Astrocyte of the spinal cord (primary cell): ENCODE results near the gene FRMD4A.

Experiments
- DNase-seq: peaks from one replicate; pipeline ENCODE4 v3.0.0; 2011; ENCODE audit warnings: low read depth, low spot score
- H3K4me3 ChIP-seq: 2 replicates; pipeline ENCODE4 v1.5.1; 2011; ENCODE audit warnings: low read depth, mild to moderate bottlenecking, low read length, moderate library complexity
- in situ Hi-C: cut with HindIII; loops from 2 replicates; pipeline ENCODE4 v1.10.0; 2017; ENCODE audit warnings: low sequenced_read_pairs
- TF ChIP-seq, protein P1 (sequence below): IDR thresholded peaks from 2 replicates; pipeline ENCODE4 v1.5.1; 2012; ENCODE audit warnings: low read depth, mild to moderate bottlenecking, low read length, inconsistent platforms

Gene FRMD4A

DNA sequence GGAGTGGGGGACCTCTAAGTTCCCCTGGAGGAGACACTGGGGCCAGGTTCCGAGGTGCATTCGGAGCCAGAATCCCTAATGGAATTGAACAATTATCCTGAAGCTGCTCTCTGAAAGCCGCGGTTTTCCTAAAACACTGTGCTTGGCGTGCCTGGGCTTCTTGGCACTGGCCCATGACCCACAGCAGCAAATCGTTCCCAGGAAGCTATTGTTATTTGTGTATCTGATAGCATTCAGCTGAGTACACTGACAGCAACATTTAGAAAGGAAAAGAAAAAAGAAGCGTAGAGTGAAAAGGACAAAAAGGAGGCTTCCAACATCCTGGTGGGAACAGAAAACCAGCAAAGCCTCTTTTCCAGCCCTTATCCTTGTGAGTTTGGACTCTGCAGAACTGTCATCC is 339.8 kb downstream of the FRMD4A start:
- TF ChIP-seq, protein P1, sequence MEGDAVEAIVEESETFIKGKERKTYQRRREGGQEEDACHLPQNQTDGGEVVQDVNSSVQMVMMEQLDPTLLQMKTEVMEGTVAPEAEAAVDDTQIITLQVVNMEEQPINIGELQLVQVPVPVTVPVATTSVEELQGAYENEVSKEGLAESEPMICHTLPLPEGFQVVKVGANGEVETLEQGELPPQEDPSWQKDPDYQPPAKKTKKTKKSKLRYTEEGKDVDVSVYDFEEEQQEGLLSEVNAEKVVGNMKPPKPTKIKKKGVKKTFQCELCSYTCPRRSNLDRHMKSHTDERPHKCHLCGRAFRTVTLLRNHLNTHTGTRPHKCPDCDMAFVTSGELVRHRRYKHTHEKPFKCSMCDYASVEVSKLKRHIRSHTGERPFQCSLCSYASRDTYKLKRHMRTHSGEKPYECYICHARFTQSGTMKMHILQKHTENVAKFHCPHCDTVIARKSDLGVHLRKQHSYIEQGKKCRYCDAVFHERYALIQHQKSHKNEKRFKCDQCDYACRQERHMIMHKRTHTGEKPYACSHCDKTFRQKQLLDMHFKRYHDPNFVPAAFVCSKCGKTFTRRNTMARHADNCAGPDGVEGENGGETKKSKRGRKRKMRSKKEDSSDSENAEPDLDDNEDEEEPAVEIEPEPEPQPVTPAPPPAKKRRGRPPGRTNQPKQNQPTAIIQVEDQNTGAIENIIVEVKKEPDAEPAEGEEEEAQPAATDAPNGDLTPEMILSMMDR: no peak
- no peak overlapping the region for H3K4me3 ChIP-seq
- in situ Hi-C loops: no loop called here
- peak; percentile 62 for DNase-seq

DNA sequence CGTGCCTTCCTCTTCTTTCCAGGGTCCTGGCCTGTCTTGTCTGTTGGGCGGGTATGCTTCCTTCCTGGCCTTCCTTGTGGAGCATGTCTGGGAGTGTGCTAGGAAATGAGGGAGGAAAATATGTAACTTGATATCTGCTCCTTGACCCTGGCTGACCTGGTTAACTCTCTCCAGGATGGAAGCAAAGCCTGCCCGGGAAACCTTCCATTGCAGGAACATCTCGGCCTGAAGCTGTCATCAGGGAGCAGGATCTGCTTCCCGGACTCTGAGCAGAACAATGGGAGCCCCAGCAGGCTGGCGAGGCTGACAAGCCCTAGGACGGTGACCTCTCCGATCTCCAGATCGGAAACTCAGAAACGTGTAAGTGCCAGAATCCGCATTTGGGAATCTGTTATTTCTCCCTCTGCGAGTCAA is 340.3 kb downstream of the FRMD4A start:
- in situ Hi-C loops: no loop called here
- H3K4me3 ChIP-seq: no peak overlapping the region
- TF ChIP-seq, protein P1: no peak
- no peak for DNase-seq

DNA sequence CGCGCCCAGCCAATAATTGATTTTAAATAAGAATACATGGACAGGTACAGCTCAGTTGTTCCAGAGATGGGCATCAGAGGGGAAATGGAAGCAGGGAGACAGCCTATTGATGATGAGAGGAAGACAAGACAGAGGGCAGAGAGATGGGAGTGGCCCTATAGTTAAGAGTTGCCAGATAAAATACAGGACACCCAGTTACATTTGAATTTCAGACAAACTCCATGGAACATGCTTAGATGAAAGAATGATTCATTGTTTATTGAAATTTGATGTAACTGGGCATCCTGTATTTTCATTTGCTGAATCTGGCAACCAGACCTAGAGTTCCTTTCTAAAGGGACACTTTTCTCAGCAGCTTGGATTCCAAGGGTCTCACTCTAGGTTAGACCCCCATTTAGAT is 341.1 kb downstream of the FRMD4A start:
- no peak overlapping the region for H3K4me3 ChIP-seq
- no peak for DNase-seq
- in situ Hi-C loops: no loop called here
- TF ChIP-seq, protein P1: no peak

DNA sequence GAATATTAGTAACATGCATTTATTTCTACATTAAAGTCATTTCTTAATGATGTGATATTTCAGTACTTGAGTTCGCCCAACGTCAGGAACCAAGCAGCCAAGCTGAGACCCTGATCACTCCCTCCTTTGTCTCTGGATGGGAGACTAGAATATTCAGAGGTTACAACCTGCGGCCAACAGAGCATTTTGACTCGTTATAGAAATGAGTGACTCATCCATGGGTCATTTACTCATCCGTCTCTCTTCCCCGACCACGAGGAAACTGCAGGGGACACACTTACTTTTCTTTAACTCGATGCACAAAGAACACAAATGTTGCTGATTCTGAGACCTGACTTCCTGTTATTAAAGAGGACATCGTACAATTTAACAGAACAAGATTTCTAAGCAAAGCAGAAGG is 343.3 kb downstream of the FRMD4A start:
- peak; percentile 88 for DNase-seq
- TF ChIP-seq, protein P1: no peak
- in situ Hi-C loops: no loop called here
- no peak overlapping the region for H3K4me3 ChIP-seq

DNA sequence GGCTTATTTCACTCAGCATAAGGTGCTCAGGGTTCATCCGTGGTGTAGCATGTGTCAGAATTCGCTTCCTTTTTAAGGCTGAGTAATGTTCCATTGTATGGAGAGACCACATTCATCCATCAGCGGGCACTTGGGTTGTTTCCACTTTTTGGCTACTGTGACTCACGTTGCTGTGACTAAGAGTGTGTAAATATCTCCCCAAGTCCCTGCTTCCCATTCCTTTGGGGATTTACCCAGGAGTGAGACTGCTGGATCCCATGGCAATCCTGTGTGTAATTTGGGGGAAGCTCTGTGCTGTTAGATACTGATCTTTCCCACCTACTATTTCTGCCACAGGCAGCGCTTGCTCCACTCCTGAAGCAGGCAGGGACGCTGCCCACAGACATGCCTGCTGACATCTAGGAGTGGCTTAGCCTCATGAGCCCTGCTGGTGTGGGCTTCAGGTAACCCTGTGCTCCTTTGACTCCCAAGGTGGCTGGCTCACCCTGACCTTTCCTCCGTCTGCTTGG is 346.0 kb downstream of the FRMD4A start:
- H3K4me3 ChIP-seq: no peak overlapping the region
- peak; percentile 92 for DNase-seq
- in situ Hi-C loops: no loop called here
- TF ChIP-seq, protein P1: no peak

DNA sequence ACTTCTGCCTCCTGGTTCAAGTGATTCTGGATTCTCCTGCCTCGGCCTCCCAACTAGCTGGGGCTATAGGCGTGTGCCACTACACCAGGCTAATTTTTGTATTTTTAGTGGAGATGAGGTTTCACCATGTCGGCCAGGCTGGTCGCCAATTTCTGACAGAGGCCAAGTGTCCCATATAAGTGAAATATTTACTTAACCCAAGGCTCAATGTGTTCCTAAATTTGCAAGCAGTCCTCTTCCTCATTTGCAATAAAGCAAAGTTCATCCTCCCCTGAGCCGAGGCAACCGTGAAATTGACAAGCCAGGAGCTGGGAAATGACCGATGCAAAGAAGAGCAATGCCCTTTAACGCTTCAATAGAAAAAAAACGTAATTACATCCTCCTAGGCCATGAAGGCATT is 347.7 kb downstream of the FRMD4A start:
- DNase-seq: no peak
- no peak overlapping the region for H3K4me3 ChIP-seq
- in situ Hi-C loops: no loop called here
- TF ChIP-seq, protein P1: no peak
